ENCODE results near the gene ZFC3H1.

GRCh38 chr12:71645268-71645667 is 18.4 kb downstream of the ZFC3H1 start:
- TF ChIP-seq ESRRG (CRISPR knock-in tag; IDR thresholded peaks at IDR 0.05), result no peak
- no peak for TF ChIP-seq ISL1 (CRISPR knock-in tag; IDR thresholded peaks at IDR 0.05)
- TF ChIP-seq TOX (CRISPR knock-in tag; IDR thresholded peaks at IDR 0.05; ENCODE audit: borderline replicate concordance), result no peak
- no peak for TF ChIP-seq ZFP30 (CRISPR knock-in tag; IDR thresholded peaks at IDR 0.05)
- no peak for TF ChIP-seq ZNF565 (CRISPR knock-in tag; conservative IDR thresholded peaks at IDR 0.05; ENCODE audit: low read depth)
- TF ChIP-seq, protein P1, sequence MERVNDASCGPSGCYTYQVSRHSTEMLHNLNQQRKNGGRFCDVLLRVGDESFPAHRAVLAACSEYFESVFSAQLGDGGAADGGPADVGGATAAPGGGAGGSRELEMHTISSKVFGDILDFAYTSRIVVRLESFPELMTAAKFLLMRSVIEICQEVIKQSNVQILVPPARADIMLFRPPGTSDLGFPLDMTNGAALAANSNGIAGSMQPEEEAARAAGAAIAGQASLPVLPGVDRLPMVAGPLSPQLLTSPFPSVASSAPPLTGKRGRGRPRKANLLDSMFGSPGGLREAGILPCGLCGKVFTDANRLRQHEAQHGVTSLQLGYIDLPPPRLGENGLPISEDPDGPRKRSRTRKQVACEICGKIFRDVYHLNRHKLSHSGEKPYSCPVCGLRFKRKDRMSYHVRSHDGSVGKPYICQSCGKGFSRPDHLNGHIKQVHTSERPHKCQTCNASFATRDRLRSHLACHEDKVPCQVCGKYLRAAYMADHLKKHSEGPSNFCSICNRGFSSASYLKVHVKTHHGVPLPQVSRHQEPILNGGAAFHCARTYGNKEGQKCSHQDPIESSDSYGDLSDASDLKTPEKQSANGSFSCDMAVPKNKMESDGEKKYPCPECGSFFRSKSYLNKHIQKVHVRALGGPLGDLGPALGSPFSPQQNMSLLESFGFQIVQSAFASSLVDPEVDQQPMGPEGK (CRISPR knock-in tag; IDR thresholded peaks at IDR 0.05; ENCODE audit: borderline replicate concordance), result no peak
- no peak for TF ChIP-seq RARB (CRISPR knock-in tag; IDR thresholded peaks at IDR 0.05)
- TF ChIP-seq SNAI2 (CRISPR knock-in tag; IDR thresholded peaks at IDR 0.05), result no peak
- no peak for TF ChIP-seq CREB5 (CRISPR knock-in tag; IDR thresholded peaks at IDR 0.05; ENCODE audit: low read depth)
- TF ChIP-seq ZNF8 (CRISPR knock-in tag; IDR thresholded peaks at IDR 0.05), result no peak
- no peak for TF ChIP-seq ARNTL (CRISPR knock-in tag; IDR thresholded peaks at IDR 0.05; ENCODE audit: borderline replicate concordance, low read depth)
- no peak for TF ChIP-seq PPARA (CRISPR knock-in tag; IDR thresholded peaks at IDR 0.05; ENCODE audit: borderline replicate concordance)

Measured in SK-N-SH treated with all-trans-retinoic acid at 6 μM for 48 hours (cell line).